Activated T-helper 17 cell treated with anti-CD3 and anti-CD28 coated beads, Interleukin-2, amount 50 U/mL, for 72 hours (primary cell): Measurements from ENCODE around the gene BBS2. TPM values are rescaled to one million over a fixed set of nuclear protein-coding genes. Genes with fewer than 3 reads are reported as not detected.

Experiments
- ATAC-seq: fragments of 150-1000 bp; cut with Tn5 transposase; replicated peaks from 2 replicates; pipeline ENCODE4 v1.10.0; 2021; ENCODE audit warnings: mild to moderate bottlenecking, moderate library complexity
- H3K27ac Mint-ChIP-seq: one replicate; pipeline ENCODE4 v1.8.0; 2022; ENCODE audit warnings: mixed read lengths
- H3K27me3 Mint-ChIP-seq: one replicate; pipeline ENCODE4 v1.8.0; 2022; ENCODE audit warnings: mixed read lengths
- H3K36me3 Mint-ChIP-seq: one replicate; pipeline ENCODE4 v1.8.0; 2022; ENCODE audit warnings: low read depth, mild to moderate bottlenecking, mixed read lengths
- H3K4me1 Mint-ChIP-seq: one replicate; pipeline ENCODE4 v1.8.0; 2022; ENCODE audit warnings: mixed read lengths
- H3K4me3 Mint-ChIP-seq: one replicate; pipeline ENCODE4 v1.8.0; 2022; ENCODE audit warnings: mild to moderate bottlenecking, mixed read lengths
- H3K9me3 Mint-ChIP-seq: one replicate; pipeline ENCODE4 v1.8.0; 2022; ENCODE audit warnings: mixed read lengths
- total RNA-seq, 2 donors: library from RNA; stranded (reverse); gene quantifications; one replicate each; pipeline ENCODE4 v1.2.3, GENCODE V29; 2022

Gene BBS2
- total RNA-seq, 2 donors from 2014 or later, result 18.8 to 23.2 TPM

GRCh38 chr16:56547120-56547948 lies 27.5 kb upstream of the BBS2 start:
- Mint-ChIP-seq H3K9me3 (no peaks in the 10 kb centered on the region), H3K4me1 (peaks cover 12% of the 10 kb centered on the region), H3K36me3 (no peaks in the 10 kb centered on the region), H3K4me3 (no peak overlapping the region), H3K27me3 (peaks cover 8% of the 10 kb centered on the region), H3K27ac (peak overlapping the region; percentile 85)
- no peak for ATAC-seq

GRCh38 chr16:56542039-56542438 lies 22.2 kb upstream of the BBS2 start:
- Mint-ChIP-seq H3K27ac (no peak overlapping the region), H3K27me3 (peaks cover 24% of the 10 kb centered on the region), H3K36me3 (no peaks in the 10 kb centered on the region), H3K4me3 (no peak overlapping the region), H3K4me1 (no peaks in the 10 kb centered on the region), H3K9me3 (no peaks in the 10 kb centered on the region)
- ATAC-seq, result no peak

GRCh38 chr16:56539656-56540055 lies 19.8 kb upstream of the BBS2 start:
- Mint-ChIP-seq H3K4me3 (no peak overlapping the region), H3K36me3 (no peaks in the 10 kb centered on the region), H3K27ac (no peak overlapping the region), H3K9me3 (no peaks in the 10 kb centered on the region), H3K4me1 (no peaks in the 10 kb centered on the region), H3K27me3 (peaks cover 32% of the 10 kb centered on the region)
- no peak for ATAC-seq

- no peaks in the 10 kb centered on the region for H3K9me3 Mint-ChIP-seq
- H3K36me3 Mint-ChIP-seq, result no peaks in the 10 kb centered on the region
- no peak for ATAC-seq
- no peak overlapping the region for H3K27ac Mint-ChIP-seq
- H3K4me3 Mint-ChIP-seq, result no peak overlapping the region
- H3K4me1 Mint-ChIP-seq, result no peaks in the 10 kb centered on the region
- peaks cover 36% of the 10 kb centered on the region for H3K27me3 Mint-ChIP-seq
These were observed 18.5 kb upstream of the BBS2 start for GRCh38 chr16:56538331-56538730.

GRCh38 chr16:56534847-56535383 lies 15.1 kb upstream of the BBS2 start:
- no peak for ATAC-seq
- no peaks in the 10 kb centered on the region for H3K4me1 Mint-ChIP-seq
- H3K4me3 Mint-ChIP-seq, result no peak overlapping the region
- H3K27me3 Mint-ChIP-seq, result peaks cover 27% of the 10 kb centered on the region
- no peaks in the 10 kb centered on the region for H3K9me3 Mint-ChIP-seq
- H3K27ac Mint-ChIP-seq, result no peak overlapping the region
- H3K36me3 Mint-ChIP-seq, result no peaks in the 10 kb centered on the region

GRCh38 chr16:56532714-56533113 lies 12.9 kb upstream of the BBS2 start:
- Mint-ChIP-seq H3K4me1 (no peaks in the 10 kb centered on the region), H3K27me3 (peaks cover 18% of the 10 kb centered on the region), H3K27ac (no peak overlapping the region), H3K36me3 (no peaks in the 10 kb centered on the region), H3K4me3 (no peak overlapping the region), H3K9me3 (no peaks in the 10 kb centered on the region)
- no peak for ATAC-seq

GRCh38 chr16:56530872-56531271 lies 11.0 kb upstream of the BBS2 start:
- ATAC-seq, result no peak
- H3K36me3 Mint-ChIP-seq, result no peaks in the 10 kb centered on the region
- H3K27me3 Mint-ChIP-seq, result peaks cover 9% of the 10 kb centered on the region
- no peaks in the 10 kb centered on the region for H3K9me3 Mint-ChIP-seq
- no peak overlapping the region for H3K27ac Mint-ChIP-seq
- H3K4me3 Mint-ChIP-seq, result no peak overlapping the region
- no peaks in the 10 kb centered on the region for H3K4me1 Mint-ChIP-seq

- Mint-ChIP-seq H3K4me1 (peaks cover 6% of the 10 kb centered on the region), H3K27me3 (no peaks in the 10 kb centered on the region), H3K9me3 (no peaks in the 10 kb centered on the region), H3K36me3 (no peaks in the 10 kb centered on the region), H3K27ac (no peak overlapping the region), H3K4me3 (no peak overlapping the region)
- ATAC-seq, result no peak
These were observed 5.4 kb upstream of the BBS2 start for GRCh38 chr16:56525236-56525635.

GRCh38 chr16:56520251-56520577 lies 390 bp upstream of the BBS2 start:
- Mint-ChIP-seq H3K27me3 (no peaks in the 10 kb centered on the region), H3K4me3 (peak overlapping the region; percentile 82), H3K36me3 (no peaks in the 10 kb centered on the region), H3K27ac (peak overlapping the region; percentile 59), H3K9me3 (no peaks in the 10 kb centered on the region), H3K4me1 (peaks cover 22% of the 10 kb centered on the region)
- ATAC-seq, result no peak

GRCh38 chr16:56518425-56518824 lies 1.4 kb downstream of the BBS2 start:
- no peak overlapping the region for H3K27ac Mint-ChIP-seq
- H3K36me3 Mint-ChIP-seq, result peaks cover 4% of the 10 kb centered on the region
- peaks cover 32% of the 10 kb centered on the region for H3K4me1 Mint-ChIP-seq
- H3K4me3 Mint-ChIP-seq, result peak overlapping the region; percentile 82
- ATAC-seq, result no peak
- H3K27me3 Mint-ChIP-seq, result no peaks in the 10 kb centered on the region
- no peaks in the 10 kb centered on the region for H3K9me3 Mint-ChIP-seq

- Mint-ChIP-seq H3K36me3 (peaks cover 13% of the 10 kb centered on the region), H3K4me1 (peaks cover 34% of the 10 kb centered on the region), H3K27ac (peak overlapping the region; percentile 62), H3K27me3 (no peaks in the 10 kb centered on the region), H3K9me3 (no peaks in the 10 kb centered on the region), H3K4me3 (no peak overlapping the region)
- no peak for ATAC-seq
These were observed 2.6 kb downstream of the BBS2 start for GRCh38 chr16:56517206-56517605.

GRCh38 chr16:56515665-56516064 lies 4.2 kb downstream of the BBS2 start:
- no peak for ATAC-seq
- Mint-ChIP-seq H3K4me1 (peaks cover 33% of the 10 kb centered on the region), H3K4me3 (no peak overlapping the region), H3K27ac (no peak overlapping the region), H3K36me3 (peaks cover 26% of the 10 kb centered on the region), H3K27me3 (no peaks in the 10 kb centered on the region), H3K9me3 (no peaks in the 10 kb centered on the region)

- no peak for ATAC-seq
These were observed 5.0 kb downstream of the BBS2 start for GRCh38 chr16:56514845-56515244.

GRCh38 chr16:56513972-56514371 lies 5.9 kb downstream of the BBS2 start:
- Mint-ChIP-seq H3K36me3 (peaks cover 42% of the 10 kb centered on the region), H3K4me1 (peaks cover 27% of the 10 kb centered on the region), H3K4me3 (no peak overlapping the region), H3K27ac (no peak overlapping the region), H3K9me3 (no peaks in the 10 kb centered on the region), H3K27me3 (no peaks in the 10 kb centered on the region)
- peak; percentile 63 for ATAC-seq

More at GRCh38 chr16:56514845-56515244, 5.0 kb downstream of the BBS2 start:
- no peak overlapping the region for H3K4me3 Mint-ChIP-seq
- H3K4me1 Mint-ChIP-seq, result peaks cover 27% of the 10 kb centered on the region
- peak overlapping the region; percentile 66 for H3K27ac Mint-ChIP-seq
- peaks cover 34% of the 10 kb centered on the region for H3K36me3 Mint-ChIP-seq
- no peaks in the 10 kb centered on the region for H3K27me3 Mint-ChIP-seq
- H3K9me3 Mint-ChIP-seq, result no peaks in the 10 kb centered on the region

- Mint-ChIP-seq H3K27ac (no peak overlapping the region), H3K36me3 (peaks cover 51% of the 10 kb centered on the region), H3K4me1 (peaks cover 27% of the 10 kb centered on the region), H3K27me3 (no peaks in the 10 kb centered on the region), H3K9me3 (no peaks in the 10 kb centered on the region), H3K4me3 (no peak overlapping the region)
- ATAC-seq, result no peak
These were observed 6.7 kb downstream of the BBS2 start for GRCh38 chr16:56513091-56513490.
